Measurements from ENCODE around the gene PLD2. TPM values are rescaled to one million over a fixed set of nuclear protein-coding genes. Genes with fewer than 3 reads are reported as not detected.
A peak's percentile ranks its signal among the peaks of the same experiment; 100 is the strongest.
"Not testable (repeated sequence)": the region's sequence is repeated elsewhere in the genome, so short reads cannot be mapped to it uniquely, and the experiment has no call there.

The PLD2 gene
- total RNA-seq, 2 experiments from 2014 or later, result 17.4 to 17.6 TPM

DNA sequence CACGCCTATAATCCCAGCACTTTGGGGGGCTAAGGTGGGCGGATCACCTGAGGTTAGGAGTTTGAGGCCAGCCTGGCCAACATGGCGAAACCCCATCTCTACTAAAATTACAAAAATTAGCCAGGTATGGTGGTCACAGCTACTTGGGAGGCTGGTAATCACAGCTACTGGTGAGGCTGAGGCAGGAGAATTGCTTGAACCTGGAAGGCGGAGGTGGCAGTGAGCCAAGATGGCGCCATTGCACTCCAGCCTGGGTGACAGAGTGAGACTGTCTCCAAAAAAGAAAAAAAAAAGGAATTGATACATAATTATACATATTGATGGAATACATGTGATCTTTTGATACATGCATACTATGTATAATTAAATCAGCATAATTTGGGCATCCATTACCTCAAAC is 60.6 kb downstream of the PLD2 start:
- H3K4me3 Mint-ChIP-seq; H3K4me1 Mint-ChIP-seq (ENCODE audit: low read depth); H3K27ac Mint-ChIP-seq; DNase-seq; intact Hi-C loops (cut with micrococcal nuclease); H3K27me3 Mint-ChIP-seq (ENCODE audit: low read depth); H3K36me3 Mint-ChIP-seq (ENCODE audit: low read depth); H3K9me3 Mint-ChIP-seq: not testable (repeated sequence)
- CTCF ChIA-PET, result interaction anchor here (0.7 to 1.1 kb wide), 2 partner anchors 18 to 46 kb away, joined by 3 to 6 read pairs; no protein-coding TSS in a partner anchor

GRCh38 chr17:4869058-4869998 is 62.4 kb downstream of the PLD2 start:
- DNase-seq; H3K27me3 Mint-ChIP-seq (ENCODE audit: low read depth); intact Hi-C loops (cut with micrococcal nuclease); H3K36me3 Mint-ChIP-seq (ENCODE audit: low read depth); H3K4me1 Mint-ChIP-seq (ENCODE audit: low read depth); H3K4me3 Mint-ChIP-seq; H3K27ac Mint-ChIP-seq; H3K9me3 Mint-ChIP-seq: not testable (repeated sequence)
- CTCF ChIA-PET, result interaction anchor here (0.6 to 0.7 kb wide), 2 partner anchors 142 to 180 kb away, joined by 3 to 6 read pairs; no protein-coding TSS in a partner anchor

GRCh38 chr17:4870855-4871254 is 63.9 kb downstream of the PLD2 start:
- DNase-seq, result no peak
- Mint-ChIP-seq H3K9me3 (no peaks in the 10 kb centered on the region), H3K4me3 (no peak overlapping the region), H3K4me1 (ENCODE audit: low read depth) (no peaks in the 10 kb centered on the region), H3K27me3 (ENCODE audit: low read depth) (no peaks in the 10 kb centered on the region), H3K27ac (no peak overlapping the region), H3K36me3 (ENCODE audit: low read depth) (peaks cover 3% of the 10 kb centered on the region)
- CTCF ChIA-PET, result no interaction called here
- intact Hi-C loops (cut with micrococcal nuclease), result no loop called here

- Mint-ChIP-seq H3K9me3 (no peaks in the 10 kb centered on the region), H3K27ac (peak overlapping the region; percentile 54), H3K4me1 (ENCODE audit: low read depth) (no peaks in the 10 kb centered on the region), H3K36me3 (ENCODE audit: low read depth) (peaks cover 3% of the 10 kb centered on the region), H3K27me3 (ENCODE audit: low read depth) (no peaks in the 10 kb centered on the region), H3K4me3 (no peak overlapping the region)
- intact Hi-C loops (cut with micrococcal nuclease), result no loop called here
- DNase-seq, result no peak
- CTCF ChIA-PET, result no interaction called here
Measured at GRCh38 chr17:4872786-4873185, 65.8 kb downstream of the PLD2 start.

Other genes starting within 250 kb of the PLD2 start
- not detected for gene GGT6, start 246.6 kb upstream of the PLD2 start, total RNA-seq
- not detected for gene SMTNL2, start 222.6 kb upstream of the PLD2 start, total RNA-seq
- not detected for gene ALOX15, start 165.5 kb upstream of the PLD2 start, total RNA-seq
- 10 to 100 TPM; 79.0 to 91.2 TPM for gene PELP1, start 103.0 kb upstream of the PLD2 start, total RNA-seq
- gene ARRB2, start 96.5 kb upstream of the PLD2 start, total RNA-seq, result 100 to 1,000 TPM; 169 to 174 TPM
- gene MED11, start 75.7 kb upstream of the PLD2 start, total RNA-seq, result 10 to 100 TPM; 15.9 to 17.1 TPM
- under 1 TPM in 1 of 2 experiments, not detected in 1; 0.17 TPM for gene ZMYND15, start 67.3 kb upstream of the PLD2 start, total RNA-seq
- 1 to 10 TPM; 2.0 to 2.3 TPM for gene CXCL16, start 67.2 kb upstream of the PLD2 start, total RNA-seq
- not detected for gene TM4SF5, start 35.3 kb upstream of the PLD2 start, total RNA-seq
- under 1 TPM in 1 of 2 experiments, not detected in 1; 0.60 TPM for gene VMO1, start 20.8 kb upstream of the PLD2 start, total RNA-seq
- gene GLTPD2, start 18.2 kb upstream of the PLD2 start, total RNA-seq, result not detected
- gene PSMB6, start 11.0 kb upstream of the PLD2 start, total RNA-seq, result 100 to 1,000 TPM; 171 to 186 TPM
- gene MINK1, start 26.2 kb downstream of the PLD2 start, total RNA-seq, result 10 to 100 TPM; 49.1 to 50.4 TPM
- gene C17orf107, start 92.4 kb downstream of the PLD2 start, total RNA-seq, result 1 to 10 TPM; 1.9 TPM
- gene CHRNE, start 95.9 kb downstream of the PLD2 start, total RNA-seq, result under 1 TPM; 0.22 to 0.38 TPM
- not detected for gene GP1BA, start 125.1 kb downstream of the PLD2 start, total RNA-seq
- gene SLC25A11, start 132.9 kb downstream of the PLD2 start, total RNA-seq, result 10 to 100 TPM; 63.8 to 65.2 TPM
- gene RNF167, start 133.1 kb downstream of the PLD2 start, total RNA-seq, result 100 to 1,000 TPM; 133 to 140 TPM
- gene PFN1, start 141.4 kb downstream of the PLD2 start, total RNA-seq, result 1,000 to 10,000 TPM; 1,812 to 1,876 TPM
- gene ENO3, start 144.0 kb downstream of the PLD2 start, total RNA-seq, result 10 to 100 TPM; 26.7 to 28.9 TPM
- gene SPAG7, start 160.7 kb downstream of the PLD2 start, total RNA-seq, result 10 to 100 TPM; 68.6 to 70.2 TPM
- gene CAMTA2, start 180.5 kb downstream of the PLD2 start, total RNA-seq, result 10 to 100 TPM; 79.1 to 79.5 TPM
- gene INCA1, start 190.4 kb downstream of the PLD2 start, total RNA-seq, result under 1 TPM; 0.21 to 0.54 TPM
- gene KIF1C, start 190.8 kb downstream of the PLD2 start, total RNA-seq, result 10 to 100 TPM; 30.5 to 31.1 TPM
- under 1 TPM; 0.12 to 0.19 TPM for gene SLC52A1, start 228.3 kb downstream of the PLD2 start, total RNA-seq

All from activated naive CD4-positive, alpha-beta T cell treated with anti-CD3 and anti-CD28 coated beads for 36 hours (primary cell).